Hindlimb muscle (tissue), 1 donor: ENCODE results near the gene OXTR. TPM values are rescaled to one million over a fixed set of nuclear protein-coding genes. Genes with fewer than 3 reads are reported as not detected.

Experiments used
- DNase-seq: peaks from one replicate; pipeline ENCODE4 v3.0.0-alpha.2; 2013
- polyA plus RNA-seq: library from polyadenylated mRNA; unstranded; fragments of 120-200 nt; gene quantifications from one replicate; pipeline ENCODE4 v1.2.1, GENCODE V29; 2013; ENCODE audit not compliant: insufficient read length

Gene OXTR
- 8.8 TPM for polyA plus RNA-seq

- DNase-seq = peak; percentile 77
Observed at GRCh38 chr3:8769088-8769822, at the start of gene OXTR. TSS of gene OXTR (minus strand) at chr3:8769613. CDS start at chr3:8768187, 1,426 bp downstream.

DNA sequence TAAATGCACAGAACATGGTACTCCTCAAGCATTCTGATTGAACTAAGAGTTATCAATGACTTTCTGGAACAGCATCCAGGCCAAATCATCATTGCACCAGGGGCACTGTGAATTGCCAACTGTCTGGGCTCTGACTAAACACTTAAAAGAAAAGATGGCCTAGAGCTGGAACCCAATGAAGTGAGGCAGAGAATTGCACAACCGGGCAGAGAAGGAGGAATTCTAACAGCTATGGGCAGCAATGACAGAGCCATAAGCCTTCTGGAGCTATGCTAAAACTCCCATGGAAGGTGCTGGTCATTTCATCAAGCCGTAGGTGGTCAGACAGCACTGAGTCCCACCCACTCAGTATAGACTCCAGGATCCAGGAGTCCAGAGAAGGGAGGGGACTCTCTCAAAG, 48.1 kb upstream of the OXTR start:
- DNase-seq = no peak

GRCh38 chr3:8816106-8816505, 46.7 kb upstream of the OXTR start:
- DNase-seq = no peak

DNA sequence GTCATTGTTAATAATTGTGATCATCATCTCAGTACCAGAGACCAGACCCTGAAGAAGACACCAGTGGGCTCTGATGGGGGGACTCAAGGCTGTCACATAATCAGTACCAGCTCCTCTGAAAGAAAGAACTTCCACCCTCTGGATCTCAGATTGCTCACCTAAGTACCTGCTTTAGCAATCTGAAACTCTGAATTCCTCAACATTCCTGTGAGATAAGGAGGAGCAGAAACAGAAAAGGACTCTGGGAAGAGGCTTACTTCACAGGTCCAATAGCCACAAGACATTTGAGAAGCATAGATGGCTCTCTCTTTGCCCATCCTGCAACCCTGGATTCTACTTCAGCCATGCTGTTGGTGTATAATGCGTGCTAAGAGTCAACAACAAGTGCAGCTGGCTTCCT, 44.0 kb upstream of the OXTR start:
- peak; percentile 5 for DNase-seq

GRCh38 chr3:8810561-8810960, 41.1 kb upstream of the OXTR start:
- DNase-seq = no peak

DNA sequence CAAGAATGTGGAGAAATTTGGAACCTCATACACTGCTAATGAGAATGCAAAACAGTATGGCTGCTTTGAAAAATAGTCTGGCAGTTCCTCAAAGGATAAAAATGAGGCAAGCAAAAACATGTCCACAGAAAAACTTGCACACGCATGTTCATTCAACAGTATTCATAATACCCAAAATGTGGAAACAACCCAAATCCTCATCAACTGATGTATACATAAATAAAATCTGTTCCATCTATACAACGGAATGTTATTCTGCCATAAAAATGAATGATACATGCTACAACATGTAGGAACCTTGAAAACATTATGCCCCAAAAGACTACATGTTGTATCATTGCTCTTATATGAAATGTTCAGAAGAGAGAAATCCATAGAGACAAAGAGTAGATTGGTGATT, 36.4 kb upstream of the OXTR start:
- no peak for DNase-seq

DNA sequence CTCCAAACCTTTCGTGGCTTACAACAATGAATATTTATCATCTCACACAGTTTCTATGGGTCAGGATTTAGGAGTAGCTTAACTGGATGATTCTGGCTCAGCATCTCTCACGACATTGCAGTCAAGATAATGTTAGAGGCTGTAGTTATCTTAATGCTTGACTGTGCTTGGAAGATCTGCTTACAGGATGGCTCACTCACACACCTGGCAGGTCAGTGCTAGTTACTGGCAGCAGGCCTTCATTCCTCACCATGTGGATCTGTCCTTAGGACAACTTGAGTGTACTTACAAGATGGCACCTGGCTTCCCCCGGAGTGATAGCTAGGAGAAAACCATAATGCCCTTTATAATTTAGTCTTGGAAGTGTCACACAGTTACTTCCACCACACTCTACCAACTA, 32.8 kb upstream of the OXTR start:
- no peak for DNase-seq

DNA sequence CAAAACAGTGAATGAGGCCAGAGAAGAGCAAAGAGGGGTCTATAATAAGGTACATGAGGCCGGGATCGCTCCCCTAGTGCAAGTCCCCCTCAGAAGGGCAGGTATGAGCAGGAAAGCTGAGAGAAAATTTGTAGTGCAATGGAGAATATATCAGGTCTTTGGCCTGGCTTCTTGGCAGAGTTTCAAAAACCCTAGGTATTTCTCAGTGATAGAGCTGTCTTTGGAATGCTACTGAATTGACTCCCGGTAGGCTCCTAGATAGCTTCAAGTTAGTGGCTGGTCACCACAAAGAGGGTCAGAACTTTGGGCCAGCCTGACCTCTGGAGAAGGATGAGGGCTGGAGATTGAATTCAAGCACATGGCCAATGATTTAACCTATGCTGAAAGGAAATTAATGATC, 30.6 kb upstream of the OXTR start:
- no peak for DNase-seq

DNA sequence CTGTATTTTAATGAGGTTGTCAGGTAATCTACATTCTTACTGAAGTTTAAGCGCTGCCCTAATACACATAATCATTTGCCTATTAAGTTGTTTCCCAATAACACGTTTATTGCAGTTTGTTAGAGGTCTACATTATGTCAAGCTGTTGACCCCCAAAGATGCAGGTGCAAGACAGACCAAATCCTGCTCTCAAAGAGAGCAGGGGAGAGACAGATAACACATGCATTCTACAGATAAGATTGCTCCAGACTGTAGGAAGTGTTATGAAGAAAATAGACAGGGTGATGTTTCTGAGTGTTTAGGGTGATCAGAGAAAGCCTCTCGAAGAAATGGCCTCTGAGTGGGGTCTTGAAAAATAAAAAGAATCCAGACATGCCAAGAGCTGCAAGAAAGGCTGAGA, 24.8 kb upstream of the OXTR start:
- DNase-seq = no peak

GRCh38 chr3:8793242-8793641, 23.8 kb upstream of the OXTR start:
- DNase-seq = no peak

- no peak for DNase-seq
Observed at GRCh38 chr3:8790529-8790928, 21.1 kb upstream of the OXTR start.

DNA sequence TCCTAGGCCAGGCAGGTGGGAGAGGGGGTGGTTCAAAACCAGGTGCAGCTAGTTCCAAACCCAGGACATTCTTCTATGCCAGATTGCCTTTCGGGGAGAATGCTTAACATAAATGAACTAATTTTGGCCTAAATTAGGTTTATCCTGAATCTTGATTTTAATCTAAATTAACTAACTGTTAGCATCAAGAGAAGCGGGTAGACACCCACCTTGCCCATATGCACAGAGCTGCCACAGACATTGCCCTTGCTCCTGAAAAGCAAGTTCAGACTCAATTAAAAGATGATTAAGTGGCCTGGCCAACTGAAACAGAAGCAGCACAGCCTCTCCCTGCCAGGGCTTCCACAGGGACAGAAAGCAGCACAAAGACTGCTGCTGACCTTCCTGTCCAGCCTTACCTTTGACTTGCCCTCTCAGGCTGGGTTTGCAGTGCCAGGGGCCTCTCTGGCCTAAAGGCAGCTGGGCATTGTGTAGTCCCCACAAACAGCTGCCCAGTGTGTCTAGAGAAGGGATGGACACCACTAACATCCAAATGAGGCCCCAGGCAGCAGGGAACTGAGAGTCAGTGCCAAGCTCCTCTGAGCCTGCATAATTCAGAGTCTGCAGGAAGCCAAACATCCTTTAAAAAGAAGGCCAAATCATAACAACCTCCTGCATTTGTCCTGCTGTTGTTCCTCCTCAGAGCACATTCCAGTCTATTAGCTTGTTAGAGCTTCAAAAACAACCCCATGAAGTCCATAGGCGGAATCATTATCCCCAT, 15.4 kb upstream of the OXTR start:
- no peak for DNase-seq

DNA sequence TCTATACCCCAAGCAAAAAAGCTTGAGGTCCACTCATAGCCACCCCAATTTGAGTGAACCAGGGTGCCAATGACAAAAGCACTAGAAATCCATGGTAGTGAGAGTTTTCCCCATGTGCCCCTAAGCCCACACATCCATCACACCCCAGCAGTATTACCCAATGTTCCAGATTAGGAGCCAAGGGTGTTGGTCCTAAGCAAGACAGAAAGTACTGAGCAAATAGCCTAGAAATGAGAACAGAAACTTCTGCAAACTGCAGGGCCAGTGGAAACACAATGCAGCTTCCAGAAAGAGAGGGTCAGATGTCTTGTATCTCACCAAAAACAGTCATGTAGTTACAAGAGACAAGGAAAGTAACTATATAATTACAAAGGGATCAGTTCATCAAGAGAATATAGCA, 10.9 kb upstream of the OXTR start:
- no peak for DNase-seq

DNA sequence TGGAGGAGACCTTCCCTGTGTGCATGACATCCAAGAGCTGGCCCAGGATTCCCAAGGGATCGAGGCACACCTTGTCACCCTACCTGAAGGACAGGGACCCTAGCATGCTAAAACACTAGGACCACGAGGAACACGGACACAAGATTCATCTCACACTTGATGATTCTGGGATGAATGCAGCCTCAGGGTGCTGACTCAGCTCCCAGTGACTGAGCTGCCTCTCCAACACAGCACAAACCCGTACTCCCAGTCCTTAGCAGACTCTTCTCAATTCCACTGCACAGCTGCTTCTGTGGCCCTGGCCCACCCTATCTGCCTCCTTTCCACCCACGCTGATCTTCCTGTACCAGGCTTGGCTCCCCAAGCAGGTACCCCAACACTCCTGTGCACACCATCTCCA, 9.1 kb upstream of the OXTR start:
- DNase-seq = no peak

- no peak for DNase-seq
Observed at GRCh38 chr3:8777978-8778267, 8.5 kb upstream of the OXTR start.

- DNase-seq = no peak
Observed at GRCh38 chr3:8777201-8777977, 8.0 kb upstream of the OXTR start.

DNA sequence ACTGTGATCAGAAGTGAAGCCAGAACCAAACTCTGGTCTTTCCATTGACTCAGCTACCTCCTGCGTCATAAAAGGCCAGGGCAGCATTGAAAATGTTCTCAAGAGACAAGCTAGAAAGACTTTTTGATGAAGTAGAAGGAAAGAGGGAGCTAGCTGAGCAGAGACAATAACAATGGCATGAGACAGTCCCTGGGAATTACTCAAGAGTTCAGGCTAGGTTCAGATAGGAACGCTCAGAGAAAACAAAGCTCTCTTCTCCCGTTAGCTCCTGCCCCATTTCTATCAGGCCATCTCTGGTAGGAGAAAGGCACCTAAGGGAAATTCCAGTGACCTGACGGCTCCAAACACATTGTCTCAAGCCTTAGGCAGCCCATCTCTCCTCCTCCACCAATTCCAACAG, 7.0 kb upstream of the OXTR start:
- no peak for DNase-seq

DNA sequence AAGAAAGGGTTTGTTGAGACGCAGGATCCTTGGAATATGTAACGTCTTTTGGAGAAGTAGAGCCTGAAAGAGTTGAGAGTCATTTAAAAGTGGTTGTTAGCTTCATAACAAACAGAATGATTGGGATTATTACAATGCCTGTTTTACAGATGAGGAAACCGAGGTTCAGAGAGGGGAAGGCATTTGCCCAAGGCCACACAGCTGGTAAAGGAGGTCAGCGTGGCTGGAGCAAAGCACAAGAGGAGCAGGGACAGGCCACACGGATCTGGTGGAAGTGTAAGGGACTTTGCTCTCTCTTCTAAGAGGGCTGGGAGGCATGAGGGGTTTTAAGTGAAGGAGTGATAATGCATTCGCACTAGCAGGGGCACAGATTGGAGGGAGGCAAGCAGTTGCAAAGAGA, 6.2 kb upstream of the OXTR start:
- DNase-seq = no peak

GRCh38 chr3:8775181-8775580, 5.8 kb upstream of the OXTR start:
- no peak for DNase-seq

DNA sequence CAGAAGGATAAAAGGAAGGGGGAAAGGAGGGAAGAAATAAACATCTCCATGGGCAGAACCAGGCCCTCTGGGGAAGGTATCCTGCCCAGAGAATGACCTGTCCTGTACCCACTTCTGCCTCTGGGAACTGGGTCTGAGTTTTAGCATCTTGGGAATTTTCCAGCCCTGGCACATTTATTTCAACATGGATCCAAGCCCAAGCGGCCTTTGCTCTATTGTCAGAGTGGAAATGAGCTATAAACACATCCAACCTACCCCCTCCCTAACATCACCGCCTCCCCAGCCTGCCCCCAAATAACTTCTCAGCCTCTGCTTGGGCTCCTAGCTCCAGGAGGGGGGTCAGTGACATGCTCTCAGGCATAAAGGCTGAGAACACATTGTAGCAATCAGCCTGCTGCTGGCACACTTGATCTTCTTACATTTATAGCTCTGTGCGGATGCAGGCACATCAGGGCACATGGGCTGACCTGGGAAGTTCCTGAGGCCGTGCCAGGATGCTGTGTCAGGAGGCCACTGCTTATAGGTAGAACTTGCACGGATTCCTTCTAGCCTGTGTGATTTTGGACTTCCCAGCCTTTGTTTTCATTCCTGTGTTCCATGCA, 4.6 kb upstream of the OXTR start:
- no peak for DNase-seq

DNA sequence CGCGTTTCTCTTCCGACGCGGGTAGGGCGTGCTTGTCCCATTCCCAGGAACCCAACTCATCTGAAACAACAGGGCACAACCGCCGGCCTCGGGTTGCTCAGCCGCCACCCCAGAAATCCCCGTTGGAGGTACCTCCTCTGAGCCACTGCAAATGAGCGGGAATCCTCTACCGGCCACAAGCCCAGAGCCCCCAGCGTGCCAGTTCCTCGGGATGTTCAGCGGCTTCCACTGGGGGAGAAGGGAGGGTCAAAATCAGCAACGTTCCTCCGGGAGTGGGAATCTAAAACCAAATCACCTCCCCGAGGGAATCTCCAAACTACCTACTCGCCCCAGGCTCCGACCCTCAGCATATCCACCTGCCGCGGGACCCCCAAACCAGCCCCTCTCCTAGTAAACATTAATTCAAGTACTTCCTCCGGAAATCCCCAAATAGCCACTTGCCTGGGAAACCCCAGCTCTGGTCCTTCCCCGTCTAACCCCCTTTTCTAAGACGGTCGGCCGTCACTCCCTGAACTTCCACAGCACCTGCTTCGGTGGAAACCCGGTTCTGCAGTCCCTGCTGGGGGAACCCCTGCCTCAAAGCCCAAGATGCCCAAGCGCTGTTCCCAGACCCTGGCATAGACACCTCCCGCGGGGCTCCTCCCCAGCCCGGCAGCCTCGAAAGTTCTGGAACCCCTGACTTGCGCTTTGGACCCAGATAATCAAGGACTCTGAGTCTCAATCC, 887 bp downstream of the OXTR start:
- no peak for DNase-seq

DNA sequence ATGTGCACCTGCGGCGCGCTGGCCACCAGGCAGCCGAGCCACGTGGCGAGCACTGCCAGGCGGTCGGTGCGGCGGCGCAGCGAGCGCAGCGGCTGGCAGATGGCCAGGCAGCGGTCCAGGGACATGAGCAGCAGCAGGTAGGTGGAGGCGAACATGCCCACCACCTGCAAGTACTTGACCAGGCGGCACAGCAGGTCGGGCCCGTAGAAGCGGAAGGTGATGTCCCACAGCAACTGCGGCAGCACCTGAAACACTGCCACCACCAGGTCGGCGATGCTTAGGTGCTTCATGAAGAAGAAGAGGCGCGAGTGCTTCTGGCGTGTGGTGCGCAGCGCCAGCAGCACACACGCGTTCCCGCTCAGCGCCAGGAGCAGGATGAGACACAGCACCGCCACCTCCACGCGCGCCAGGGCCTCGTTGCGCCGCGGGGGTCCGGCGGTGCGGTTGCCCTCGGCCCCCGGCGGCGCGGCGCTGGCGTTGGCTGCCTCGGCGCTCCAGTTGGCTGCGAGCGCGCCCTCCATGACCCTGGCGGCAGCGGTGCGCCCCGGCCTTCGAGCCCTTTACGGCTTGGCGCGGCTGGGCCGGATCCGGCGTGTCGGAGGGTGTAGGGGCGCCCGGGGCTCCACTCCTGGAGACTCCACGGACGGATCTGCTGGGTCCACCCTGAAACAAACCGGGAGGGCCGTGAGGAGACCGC, 1.6 kb downstream of the OXTR start:
- no peak for DNase-seq
